Ammon's horn (tissue), 1 donor: ENCODE measurements around the gene KCNJ15.
"Not testable (repeated sequence)": the region's sequence is repeated elsewhere in the genome, so short reads cannot be mapped to it uniquely, and the experiment has no call there.

Experiments
- DNase-seq: peaks from one replicate; pipeline ENCODE4 v3.0.0-alpha.2; 2016; ENCODE audit warnings: low spot score

KCNJ15 gene

DNA sequence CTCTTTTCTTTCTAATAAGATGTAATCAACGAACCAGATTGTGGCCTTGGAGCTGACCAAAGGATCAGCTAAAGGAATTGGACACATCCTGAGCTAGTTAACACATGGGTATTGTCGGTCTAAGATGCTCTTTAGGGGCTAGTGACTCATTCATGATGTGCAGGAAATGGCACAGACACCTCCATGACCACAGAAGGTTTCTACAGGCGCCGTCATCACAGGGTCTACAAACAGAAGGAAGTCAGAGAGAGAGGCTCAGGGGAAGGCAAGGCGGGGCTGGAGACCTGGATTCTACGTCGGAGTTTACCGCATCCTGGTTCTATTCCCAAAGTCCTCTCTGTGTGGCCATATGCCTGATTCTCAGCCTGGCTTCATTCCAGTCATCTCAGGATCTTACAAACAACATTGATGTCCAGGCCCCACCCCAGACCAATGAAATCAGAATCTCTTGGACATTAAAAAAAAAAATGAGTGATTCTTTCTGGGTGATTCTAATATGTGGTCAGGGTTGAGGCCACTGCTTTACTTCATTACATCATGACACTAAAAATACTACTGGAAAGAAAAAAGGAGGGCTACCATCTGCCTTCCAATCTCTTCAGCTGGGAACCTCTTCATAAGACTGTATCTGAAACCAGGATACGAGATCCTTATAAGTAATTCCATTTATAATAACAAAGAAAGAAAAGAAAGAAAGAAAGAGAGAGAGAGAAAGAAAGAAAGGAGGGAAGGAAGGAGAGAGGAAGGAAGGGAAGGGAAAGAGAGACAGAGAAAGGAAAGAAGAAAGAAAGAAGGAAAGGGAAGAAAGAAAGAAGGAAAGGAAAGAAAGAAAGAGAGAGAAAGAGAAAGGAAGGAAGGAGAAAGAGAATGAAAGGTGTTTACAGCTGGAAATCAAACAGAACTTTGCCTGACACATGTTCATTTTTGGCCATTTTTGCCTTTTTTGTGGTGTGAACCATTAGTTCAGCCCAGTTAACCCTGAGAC lies 11.6 kb upstream of the KCNJ15 start:
- DNase-seq = no peak

DNA sequence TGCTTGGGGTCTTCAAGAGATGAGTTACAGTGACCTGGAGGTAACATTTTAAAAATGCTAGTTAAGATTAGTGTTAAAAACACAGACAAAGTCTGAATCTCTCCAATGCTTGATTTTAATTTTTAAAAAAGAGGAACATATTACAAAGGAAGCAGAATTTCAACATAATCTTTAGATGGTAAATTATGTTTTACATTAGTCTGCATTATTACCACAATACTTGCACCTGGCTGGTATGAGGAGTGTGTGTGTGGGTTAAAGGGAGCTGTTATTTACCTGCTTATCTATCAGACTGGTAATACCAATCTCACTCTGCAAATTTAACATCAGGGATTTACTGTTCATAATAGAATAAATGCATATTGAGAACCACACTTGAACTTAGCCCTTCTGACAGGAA lies 10.3 kb upstream of the KCNJ15 start:
- no peak for DNase-seq

DNA sequence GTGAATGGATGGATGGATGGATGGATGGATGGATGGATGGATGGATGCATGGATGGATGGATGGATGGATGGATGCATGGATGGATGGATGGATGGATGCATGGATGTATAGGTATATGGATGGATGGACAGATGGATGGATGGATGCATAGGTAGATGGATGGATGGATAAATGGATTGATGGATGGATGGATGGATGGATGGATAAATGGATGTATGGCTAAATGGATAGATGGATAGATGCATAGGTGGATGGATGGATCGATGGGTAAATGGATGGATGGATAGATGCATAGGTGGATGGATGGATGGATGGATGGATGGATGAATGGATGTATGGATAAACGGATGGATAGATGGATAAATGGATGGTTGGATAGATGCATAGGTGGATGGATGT lies 9.7 kb upstream of the KCNJ15 start:
- not testable (repeated sequence) for DNase-seq

DNA sequence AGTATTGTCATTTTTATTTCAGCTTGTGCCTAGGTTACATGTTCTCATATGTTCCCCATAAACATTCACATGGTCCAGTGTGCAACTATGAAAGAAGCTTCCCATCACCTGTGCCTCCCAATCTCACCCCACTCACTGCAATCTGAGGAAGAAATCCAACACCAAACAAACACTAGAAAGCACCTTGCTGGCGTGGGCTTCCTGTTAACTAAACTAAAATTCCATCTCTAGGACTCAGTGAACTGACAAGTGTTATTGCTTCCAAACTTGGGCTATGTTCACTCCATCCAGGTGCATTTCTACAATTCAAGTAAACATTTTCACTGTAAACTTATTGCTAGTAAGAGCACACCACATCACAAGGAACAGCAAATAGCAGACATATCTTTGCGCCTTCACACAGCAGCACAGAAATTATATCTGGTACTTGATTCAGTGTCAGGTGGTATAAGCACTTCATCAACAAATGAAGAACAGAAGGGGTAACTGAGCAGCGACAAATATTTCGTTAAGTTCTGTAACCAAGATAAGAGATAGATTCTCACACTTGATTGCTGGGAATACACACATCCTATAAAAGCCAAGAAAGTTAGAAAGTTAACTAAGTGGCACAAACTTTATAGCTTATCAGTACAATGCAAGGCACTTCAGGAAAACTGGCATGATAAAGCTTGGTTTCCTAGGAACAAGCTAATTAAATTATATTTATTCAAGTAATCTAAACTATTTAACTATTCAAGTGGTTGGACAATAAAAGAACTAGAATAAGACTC lies 8.9 kb upstream of the KCNJ15 start:
- no peak for DNase-seq

DNA sequence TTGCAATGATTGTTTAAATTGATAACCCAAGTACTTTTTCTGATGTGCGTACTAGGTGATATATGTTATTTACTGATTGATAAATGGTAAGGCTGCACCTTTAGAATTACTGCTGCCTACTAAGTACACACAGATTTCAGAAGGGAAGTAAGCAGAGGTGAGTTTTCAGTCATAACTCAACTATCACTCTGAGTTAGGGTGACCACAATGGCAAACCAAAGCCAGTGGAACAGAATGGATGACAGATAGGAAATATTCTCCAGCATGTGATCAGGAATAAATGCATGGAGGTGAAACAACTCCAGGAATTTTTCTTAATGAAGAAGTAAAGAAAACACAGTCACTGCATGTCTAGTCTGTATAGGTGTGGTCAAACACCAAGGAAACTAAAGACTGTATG lies 7.5 kb upstream of the KCNJ15 start:
- DNase-seq = no peak

DNA sequence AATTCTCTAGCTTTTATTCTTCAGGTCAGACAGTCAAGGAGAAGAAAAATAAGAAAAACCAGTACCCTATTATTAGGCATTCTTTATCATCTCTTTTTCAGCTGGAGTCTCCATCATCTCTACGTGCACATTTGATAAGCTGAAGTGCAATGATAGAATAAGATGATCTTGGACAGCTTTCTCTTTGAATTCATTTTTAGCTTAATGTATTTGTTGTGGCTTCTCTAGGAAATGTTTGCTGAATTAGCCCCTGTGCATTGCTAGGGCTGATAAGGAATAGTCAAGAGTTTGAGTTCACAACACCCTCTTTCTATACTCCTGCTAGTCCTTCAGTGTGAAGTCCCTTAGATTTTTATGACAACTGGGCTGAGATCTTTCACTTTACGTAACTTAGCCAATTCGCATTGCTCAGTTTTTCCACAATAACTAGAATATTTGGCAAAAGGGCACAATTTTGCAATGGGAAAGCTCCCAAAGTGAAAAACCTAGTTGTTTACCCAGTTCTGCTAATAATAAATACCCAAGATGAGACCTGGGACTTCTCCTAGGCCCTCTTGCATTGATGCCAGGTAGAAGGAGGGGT lies 7.0 kb upstream of the KCNJ15 start:
- no peak for DNase-seq

DNA sequence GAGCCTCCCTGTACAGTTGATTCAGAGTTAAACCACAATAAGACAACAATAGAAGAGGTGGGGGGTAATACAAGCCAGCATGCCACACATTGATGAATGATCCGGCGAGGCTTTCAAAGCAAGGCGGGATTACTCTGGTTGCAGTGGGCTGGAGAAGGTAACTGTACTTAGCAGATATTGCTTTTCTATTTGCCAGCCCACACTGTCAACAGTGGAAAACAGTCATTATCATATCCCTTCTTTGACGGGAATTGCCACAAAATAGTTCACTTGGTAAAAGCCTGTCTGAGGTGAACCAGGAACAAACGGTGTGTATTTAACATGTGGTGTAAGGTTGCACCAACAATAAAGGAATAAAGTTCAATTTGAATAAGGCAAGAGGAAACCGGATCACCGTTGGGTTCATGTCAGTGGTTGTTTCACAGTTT lies 5.8 kb upstream of the KCNJ15 start:
- DNase-seq = no peak

DNA sequence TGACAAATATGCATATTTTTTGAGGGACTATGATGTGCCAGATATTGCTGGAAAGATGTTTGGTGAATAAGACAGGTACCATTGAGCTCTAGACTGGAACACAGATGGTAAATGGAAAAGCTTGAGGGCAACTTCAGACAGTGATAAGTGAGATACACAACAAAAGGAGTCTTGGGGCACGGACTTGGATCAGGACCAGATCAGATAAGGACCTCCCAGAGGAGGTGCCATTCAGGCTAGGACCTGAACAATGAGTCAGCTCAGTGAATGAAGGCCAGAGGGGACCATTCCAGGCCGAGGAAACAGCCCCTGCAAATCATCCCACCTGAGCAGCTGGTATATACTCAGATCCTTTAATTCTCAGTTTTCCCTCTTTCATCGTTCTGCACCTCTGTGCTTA lies 1.8 kb upstream of the KCNJ15 start:
- DNase-seq = no peak

DNA sequence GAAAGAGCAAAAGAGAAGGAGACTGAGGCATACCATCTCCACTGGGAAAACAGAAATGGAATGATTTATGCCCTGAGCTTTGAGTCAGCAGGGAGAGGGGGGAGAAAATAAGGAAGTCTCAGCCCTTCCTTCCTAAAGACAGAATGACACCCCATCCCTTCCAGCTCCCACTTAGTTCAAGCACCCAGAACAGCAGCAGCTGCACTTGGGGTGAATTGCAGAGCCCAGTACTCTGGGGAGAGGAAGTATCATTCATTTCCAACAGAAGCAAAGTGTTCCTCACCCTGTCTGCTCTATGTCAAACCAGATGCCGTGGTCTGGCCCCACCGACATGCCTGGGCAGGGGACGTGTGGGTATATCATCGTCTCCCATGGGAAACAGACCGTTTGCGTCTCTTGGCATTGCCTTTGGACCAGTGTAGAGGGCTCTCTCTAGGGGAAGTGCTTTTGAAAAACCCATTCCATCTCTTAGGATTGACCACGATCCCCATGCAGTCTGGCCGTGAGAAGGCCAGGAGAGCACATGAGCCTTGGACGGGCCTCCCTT lies 1.1 kb upstream of the KCNJ15 start:
- no peak for DNase-seq

DNA sequence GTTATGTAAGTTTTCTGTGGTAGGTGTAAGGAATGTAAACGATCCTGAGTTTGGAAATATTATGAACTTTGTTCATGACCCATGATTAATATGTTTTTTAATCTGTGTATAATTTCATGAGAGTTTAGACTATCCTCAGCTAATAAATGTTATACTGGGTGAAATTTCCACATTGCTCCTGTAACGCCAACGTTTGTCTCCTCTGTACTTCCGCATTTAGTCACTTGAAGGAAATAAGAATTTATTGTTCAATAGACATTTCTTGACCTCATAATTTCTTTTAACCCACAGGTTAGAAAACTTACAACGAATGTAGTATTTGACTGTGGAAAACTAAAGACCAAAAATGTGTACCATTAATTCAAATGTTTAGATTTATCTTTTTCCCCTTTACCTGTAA lies 876 bp downstream of the KCNJ15 start:
- no peak for DNase-seq

DNA sequence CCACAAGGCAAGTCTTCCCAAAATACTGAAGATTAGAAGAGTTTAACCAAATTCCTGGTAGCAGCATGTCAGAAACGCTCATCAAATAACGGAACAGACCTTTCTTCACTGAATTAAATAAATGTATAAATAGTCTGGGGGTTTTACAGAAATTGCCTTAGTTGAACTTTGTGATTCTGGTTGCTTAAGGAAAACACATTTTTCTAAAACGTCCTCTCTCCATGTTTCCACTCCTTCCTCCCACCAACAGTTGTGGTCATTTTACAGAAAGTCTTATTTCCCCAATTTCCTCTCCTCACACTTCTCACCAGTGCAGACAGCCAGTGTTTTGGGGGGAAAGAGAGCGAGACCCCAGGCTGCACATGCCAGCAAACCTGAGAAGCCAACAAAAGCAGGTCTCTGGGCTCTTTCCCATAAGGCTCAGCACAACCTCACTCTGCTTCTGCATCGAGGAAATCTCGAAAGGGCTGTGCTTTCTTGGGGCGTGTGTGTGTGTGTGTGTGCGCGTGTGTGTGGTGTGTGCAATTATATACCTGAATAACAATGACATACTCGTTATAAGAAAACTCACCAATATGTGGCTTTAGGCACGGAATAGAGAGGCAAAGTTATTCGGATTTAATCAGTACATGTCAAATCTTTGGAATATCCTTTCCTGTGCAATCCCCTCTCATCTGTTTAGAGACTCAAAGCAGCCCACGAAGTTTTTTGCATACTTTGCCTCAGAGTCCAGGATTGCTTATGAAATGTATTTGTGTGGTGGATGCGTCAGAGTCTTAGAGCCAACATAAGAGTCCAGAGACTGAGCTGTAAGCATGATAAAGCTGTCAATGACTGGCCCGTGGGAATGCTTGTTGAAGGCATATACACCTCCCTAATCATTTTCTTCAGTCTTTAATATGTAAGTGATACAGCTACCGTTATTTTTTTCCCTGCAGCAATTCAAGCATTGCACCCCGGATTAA lies 2.0 kb downstream of the KCNJ15 start:
- no peak for DNase-seq

DNA sequence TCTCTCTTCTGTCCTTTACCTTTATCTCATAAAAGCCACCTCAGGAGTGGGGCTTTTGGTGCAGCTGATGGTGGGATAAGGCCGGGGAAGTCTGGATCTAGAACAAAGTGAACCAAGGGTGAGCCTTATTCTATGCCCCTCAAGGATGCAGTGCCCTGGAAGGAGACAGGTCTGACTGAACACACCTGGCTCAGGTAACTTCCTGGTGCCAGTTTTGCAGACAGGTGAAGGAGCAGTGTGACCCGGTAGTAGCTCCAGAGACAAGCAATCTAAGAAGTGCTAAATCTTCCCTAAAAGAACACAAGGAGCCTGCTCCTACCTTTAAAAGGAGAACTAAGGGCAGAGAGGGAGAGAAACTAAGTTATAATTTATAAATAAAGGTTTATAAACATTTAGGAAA lies 2.9 kb downstream of the KCNJ15 start:
- DNase-seq = no peak

DNA sequence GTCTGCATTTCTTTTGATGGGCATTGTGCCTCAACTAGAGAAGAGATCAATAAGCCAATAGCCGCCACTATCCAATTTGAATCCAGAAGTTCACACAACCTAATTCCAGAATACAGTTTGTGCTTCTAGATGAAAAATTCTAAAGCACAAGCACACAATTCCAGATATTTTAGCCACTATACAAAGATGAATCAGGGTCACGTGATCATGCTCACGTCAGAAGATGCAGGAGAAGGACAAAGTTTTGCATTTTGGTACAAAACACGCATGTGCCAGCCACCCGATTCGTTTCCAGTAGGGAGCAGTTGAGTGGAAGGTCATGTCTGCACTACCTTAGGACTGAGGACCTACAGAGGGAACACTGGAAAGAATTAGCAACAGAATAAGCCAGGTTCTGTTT lies 3.6 kb downstream of the KCNJ15 start:
- DNase-seq = no peak

DNA sequence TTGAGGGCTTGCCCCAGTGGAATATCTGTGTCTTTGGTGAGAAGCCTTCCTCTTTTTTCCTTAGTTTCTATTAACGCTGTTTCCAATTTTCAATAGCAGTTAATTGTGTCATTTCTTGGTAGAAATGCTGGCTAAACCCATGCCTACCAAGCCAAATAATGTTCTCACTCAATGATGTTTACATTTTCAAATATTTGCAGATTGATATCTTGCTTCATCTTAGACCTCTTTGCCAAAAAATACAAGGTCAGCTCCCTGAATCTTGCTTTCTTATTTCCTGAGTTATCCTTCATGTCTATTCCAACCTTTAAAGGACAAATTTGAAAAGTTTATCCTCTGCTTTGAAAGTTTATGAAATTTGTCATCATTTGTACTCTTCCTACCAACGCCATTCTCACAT lies 5.1 kb downstream of the KCNJ15 start:
- no peak for DNase-seq

DNA sequence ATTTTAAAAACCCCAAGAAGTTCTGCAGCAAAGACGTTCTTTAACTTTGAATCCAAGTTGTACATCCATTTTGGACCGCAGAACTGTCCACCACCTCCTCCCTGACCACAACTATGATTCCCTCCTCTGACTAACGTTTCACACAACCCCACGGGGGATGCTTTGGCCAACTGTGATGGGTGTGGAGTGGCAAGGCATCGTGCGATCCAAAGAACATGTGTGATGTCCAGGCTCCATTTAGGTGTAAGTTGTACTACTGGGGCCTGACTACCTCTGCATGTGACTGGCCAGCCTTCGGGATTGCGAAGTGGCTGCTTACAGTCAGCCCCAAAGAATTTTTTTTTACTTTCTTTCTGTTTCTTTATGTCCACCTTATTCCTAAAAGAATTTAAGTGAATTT lies 6.7 kb downstream of the KCNJ15 start:
- no peak for DNase-seq

DNA sequence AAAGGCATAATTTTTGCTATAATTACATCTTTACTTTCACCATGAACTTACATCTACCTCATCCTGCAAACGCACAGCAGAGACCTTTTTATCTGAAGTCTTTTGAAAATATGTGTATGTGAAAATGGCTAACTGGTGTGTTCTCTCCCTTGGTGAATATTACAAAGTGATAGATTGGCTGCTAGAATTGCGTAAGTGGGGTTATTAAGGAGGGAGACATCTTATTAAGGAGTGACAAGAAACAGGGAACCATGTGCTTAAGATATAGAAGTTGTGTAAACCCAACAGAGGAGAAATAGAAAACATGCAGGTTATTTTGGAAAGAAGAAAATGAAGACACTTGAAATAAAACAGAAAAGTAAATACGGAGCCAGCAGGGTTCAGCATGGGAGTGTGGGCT lies 7.8 kb downstream of the KCNJ15 start:
- no peak for DNase-seq

DNA sequence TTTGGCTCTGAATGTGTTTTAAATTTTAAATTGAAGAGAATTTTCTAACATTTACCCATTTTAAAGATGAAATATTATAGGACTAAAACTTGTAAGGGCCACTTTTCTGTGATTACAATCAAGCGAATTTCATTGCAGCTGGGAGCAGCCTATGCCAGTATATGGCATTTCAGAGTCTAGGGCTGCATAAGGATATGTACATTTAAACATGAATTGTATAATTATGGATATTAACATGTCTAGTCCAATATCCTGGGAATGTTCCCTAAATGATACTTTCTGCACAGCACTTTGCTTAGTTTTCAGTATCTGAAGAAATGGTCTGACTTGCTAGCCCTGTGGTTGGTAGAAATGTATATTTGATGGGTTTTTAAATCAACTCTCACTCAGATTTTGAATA lies 8.4 kb downstream of the KCNJ15 start:
- no peak for DNase-seq

DNA sequence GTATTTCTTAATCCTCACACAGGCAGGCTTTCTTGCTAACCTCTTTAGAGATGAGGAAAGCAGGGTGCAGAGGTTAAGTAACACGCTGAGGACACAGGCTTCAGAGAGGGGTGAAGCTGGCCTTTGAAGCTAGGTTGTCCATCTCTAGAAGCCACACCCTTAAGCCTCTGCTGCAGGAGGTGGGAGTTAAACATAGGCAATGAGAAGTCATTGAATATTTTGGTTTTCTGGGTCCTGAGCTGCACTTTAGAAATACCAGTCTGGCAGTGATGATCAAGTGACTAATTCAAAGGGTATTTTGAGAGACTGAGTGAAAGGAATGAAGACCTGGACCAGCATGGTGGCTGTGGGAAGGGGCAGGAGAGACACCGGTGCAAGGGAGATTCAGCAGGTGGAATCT lies 9.9 kb downstream of the KCNJ15 start:
- DNase-seq = no peak

DNA sequence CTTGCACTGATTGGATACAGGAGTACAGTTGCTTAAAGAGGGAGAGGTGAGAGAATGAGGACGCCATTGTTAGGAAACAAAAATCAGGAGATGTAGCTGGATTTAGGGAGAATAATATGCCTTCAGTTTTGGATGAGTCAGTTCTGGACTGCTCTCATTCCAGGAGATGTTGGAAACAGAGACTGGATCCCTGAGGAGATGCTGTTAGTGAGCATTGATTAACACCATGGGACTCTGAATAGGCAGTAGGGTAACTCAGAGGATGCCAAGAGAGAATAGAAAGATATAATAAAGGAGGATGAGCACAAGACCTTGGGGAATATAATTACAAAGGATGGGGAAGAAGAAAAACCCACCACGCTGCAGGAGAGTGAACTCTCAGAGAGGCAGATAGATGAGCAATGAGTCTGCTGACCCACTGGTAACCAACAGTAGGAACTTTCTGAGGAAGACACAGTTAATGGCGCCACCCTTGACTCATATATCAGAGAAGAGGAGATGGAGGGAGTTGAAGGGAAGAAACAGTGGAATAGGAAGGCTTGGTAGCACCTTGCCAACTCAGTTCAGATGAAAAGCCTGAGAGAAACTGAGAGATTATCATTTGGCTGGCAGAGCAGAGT lies 10.5 kb downstream of the KCNJ15 start:
- DNase-seq = no peak

DNA sequence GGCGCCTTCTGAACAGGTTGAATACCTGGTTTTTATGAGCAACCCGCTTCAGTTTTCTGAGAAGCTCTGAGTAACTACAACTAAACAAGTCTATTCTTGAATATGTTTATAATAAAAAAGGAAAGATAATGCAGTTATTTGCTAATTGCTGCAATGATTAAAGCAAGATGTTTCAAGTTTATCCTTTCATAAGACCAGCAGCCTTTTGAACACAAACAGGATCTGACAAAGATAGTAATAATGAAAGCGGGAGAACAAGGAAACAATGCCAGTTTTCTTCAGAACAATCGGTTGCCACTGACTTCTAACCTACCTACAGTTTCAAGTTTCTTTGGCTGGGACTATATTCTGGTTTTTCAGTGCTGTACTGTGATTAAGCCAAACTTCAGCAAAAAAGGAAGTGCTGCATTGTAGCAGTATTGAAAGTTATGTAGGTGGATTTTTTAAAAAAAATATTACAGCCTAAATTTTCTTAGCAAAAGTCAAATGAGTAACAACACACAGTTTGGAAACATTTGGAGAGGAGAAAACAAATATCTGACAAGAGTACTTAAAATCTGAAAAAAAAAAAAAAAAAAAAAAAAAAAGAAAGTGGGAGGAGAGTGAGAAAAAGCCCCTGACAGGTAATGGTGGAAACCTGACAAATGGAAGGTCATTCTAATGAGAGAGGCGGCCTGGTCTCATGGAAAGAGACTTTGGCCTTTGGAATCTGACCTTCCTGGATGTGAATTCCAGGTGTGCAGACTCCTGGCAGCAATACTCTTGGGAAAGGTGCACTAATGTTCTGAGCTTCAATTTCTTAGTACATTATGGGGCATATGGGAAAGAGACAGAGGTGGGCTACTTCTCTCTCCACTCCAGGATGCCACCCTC lies 11.4 kb downstream of the KCNJ15 start:
- DNase-seq = no peak
